GM18520 (cell line): ENCODE measurements around the gene TMEM129.

Source experiments
- ATAC-seq: cut with Tn5 transposase; IDR thresholded peaks from one replicate; pipeline ENCODE4 v1.9.1; 2021; ENCODE audit not compliant: unreplicated experiment

TMEM129 gene

GRCh38 chr4:1758306-1759121, 37.4 kb upstream of the TMEM129 start:
- ATAC-seq: no peak

GRCh38 chr4:1757836-1758235, 36.7 kb upstream of the TMEM129 start:
- no peak for ATAC-seq

GRCh38 chr4:1756893-1757779, 36.0 kb upstream of the TMEM129 start:
- no peak for ATAC-seq

GRCh38 chr4:1756079-1756478, 35.0 kb upstream of the TMEM129 start:
- ATAC-seq: no peak

GRCh38 chr4:1755297-1755696, 34.2 kb upstream of the TMEM129 start:
- ATAC-seq: no peak

- no peak for ATAC-seq
Measured at GRCh38 chr4:1754336-1754735, 33.2 kb upstream of the TMEM129 start.

- ATAC-seq: no peak
Measured at GRCh38 chr4:1753697-1754311, 32.7 kb upstream of the TMEM129 start.

GRCh38 chr4:1753294-1753696, 32.2 kb upstream of the TMEM129 start:
- no peak for ATAC-seq

GRCh38 chr4:1752284-1753041, 31.3 kb upstream of the TMEM129 start:
- ATAC-seq: no peak

GRCh38 chr4:1751919-1752283, 30.8 kb upstream of the TMEM129 start:
- ATAC-seq: no peak

- no peak for ATAC-seq
Measured at GRCh38 chr4:1751155-1751918, 30.2 kb upstream of the TMEM129 start.

- no peak for ATAC-seq
Measured at GRCh38 chr4:1750381-1751154, 29.4 kb upstream of the TMEM129 start.

GRCh38 chr4:1749826-1750225, 28.7 kb upstream of the TMEM129 start:
- no peak for ATAC-seq

- ATAC-seq: no peak
Measured at GRCh38 chr4:1749370-1749769, 28.2 kb upstream of the TMEM129 start.

GRCh38 chr4:1748465-1748995, 27.4 kb upstream of the TMEM129 start:
- ATAC-seq: no peak

- no peak for ATAC-seq
Measured at GRCh38 chr4:1747603-1747967, 26.5 kb upstream of the TMEM129 start.

GRCh38 chr4:1746919-1747602, 25.9 kb upstream of the TMEM129 start:
- no peak for ATAC-seq

- no peak for ATAC-seq
Measured at GRCh38 chr4:1746265-1746691, 25.2 kb upstream of the TMEM129 start.

GRCh38 chr4:1745697-1746096, 24.6 kb upstream of the TMEM129 start:
- ATAC-seq: no peak
